Transverse colon (tissue), 4 donors: ENCODE data around the gene ZNF672.

Source experiments
- CTCF ChIP-seq, 5 experiments: fragments of 200-600 bp in 3 of 5; fragments of 450-650 bp in 2 of 5; sonication (generic) in 3 of 5; IDR thresholded peaks; 1 replicate in 2 of 5; 2 replicates in 3 of 5; pipeline ENCODE4 v1.5.1; 2016 to 2017; ENCODE audit warnings: antibody characterized with exemption in 5 of 5, inconsistent platforms in 3 of 5, mild to moderate bottlenecking in 2 of 5, moderate library complexity in 1 of 5
- EP300 ChIP-seq: sonication (generic); formaldehyde crosslinking; IDR thresholded peaks from one replicate; pipeline ENCODE4 v1.6.1; 2017; ENCODE audit warnings: antibody characterized with exemption, low read depth
- POLR2A ChIP-seq: fragments of 450-650 bp; IDR thresholded peaks from one replicate; pipeline ENCODE4 v1.6.1; 2016; ENCODE audit warnings: antibody characterized with exemption, mild to moderate bottlenecking, moderate library complexity
- POLR2AphosphoS5 ChIP-seq, 3 donors: sonication (generic); formaldehyde crosslinking; IDR thresholded peaks; one replicate each; pipeline ENCODE4 v1.6.1; 2016; ENCODE audit warnings: antibody characterized with exemption in 3 of 3

- TF ChIP-seq POLR2A (no peak), POLR2AphosphoS5 (IDR thresholded peaks at IDR 0.05) (no peak), CTCF (IDR thresholded peaks at IDR 0.05) (no peak), EP300 (no peak)
These were observed 16.9 kb upstream of the ZNF672 start for GRCh38 chr1:248821101-248821500.
